ENCODE measurements around the gene TLX2.

GRCh38 chr2:74510272-74510671, 4.0 kb upstream of the TLX2 start:
- TF ChIP-seq EZH2phosphoT487 (IDR thresholded peaks at IDR 0.05; ENCODE audit: insufficient read depth, low read depth) (no peak), EZH2 (IDR thresholded peaks at IDR 0.05; ENCODE audit: insufficient read depth, poor library complexity, severe bottlenecking) (no peak)

All from GM23248 (cell line).